Endodermal cell (in vitro differentiated cells): ENCODE data around the gene LIMS1. TPM values are rescaled to one million over a fixed set of nuclear protein-coding genes. Genes with fewer than 3 reads are reported as not detected.

Experiments used
- DNase-seq: peaks from one replicate; pipeline ENCODE4 v3.0.0-alpha.2; 2017
- H3K27ac ChIP-seq: 2 replicates; pipeline ENCODE4 v1.5.1; 2013; ENCODE audit warnings: mild to moderate bottlenecking, low read depth, low read length, moderate library complexity
- H3K27me3 ChIP-seq: 2 replicates; pipeline ENCODE4 v1.6.1; 2013; ENCODE audit warnings: mild to moderate bottlenecking, low read length, moderate library complexity; ENCODE audit not compliant: insufficient read depth, control insufficient read depth, poor library complexity, severe bottlenecking
- H3K36me3 ChIP-seq: 2 replicates; pipeline ENCODE4 v1.7.0; 2013; ENCODE audit warnings: mild to moderate bottlenecking, low read length, moderate library complexity; ENCODE audit not compliant: control insufficient read depth, insufficient read depth
- H3K4me1 ChIP-seq: one replicate; pipeline ENCODE4 v1.7.0; 2013; ENCODE audit warnings: low read length; ENCODE audit not compliant: control insufficient read depth, insufficient read depth
- H3K4me3 ChIP-seq: 2 replicates; pipeline ENCODE4 v1.5.1; 2013; ENCODE audit warnings: mild to moderate bottlenecking, low read length, moderate library complexity
- H3K9ac ChIP-seq: 2 replicates; pipeline ENCODE4 v1.6.1; 2013; ENCODE audit warnings: mild to moderate bottlenecking, low read length, moderate library complexity; ENCODE audit not compliant: poor library complexity, severe bottlenecking; ENCODE audit errors: extremely low read depth
- H3K9me3 ChIP-seq: 2 replicates; pipeline ENCODE4 v1.6.1; 2013; ENCODE audit warnings: mild to moderate bottlenecking, low read length, moderate library complexity; ENCODE audit not compliant: control insufficient read depth
- H3K27ac Mint-ChIP-seq: 2 replicates; pipeline ENCODE4 v1.8.0; 2020; ENCODE audit warnings: mixed read lengths
- H3K27me3 Mint-ChIP-seq: 2 replicates; pipeline ENCODE4 v1.8.0; 2021; ENCODE audit warnings: mild to moderate bottlenecking, mixed read lengths; ENCODE audit not compliant: insufficient read depth
- H3K36me3 Mint-ChIP-seq: 2 replicates; pipeline ENCODE4 v1.8.0; 2020; ENCODE audit warnings: low read depth, mixed read lengths
- H3K4me1 Mint-ChIP-seq: 2 replicates; pipeline ENCODE4 v1.8.0; 2020; ENCODE audit warnings: mixed read lengths
- H3K4me3 Mint-ChIP-seq: 2 replicates; pipeline ENCODE4 v1.8.0; 2020; ENCODE audit warnings: mild to moderate bottlenecking, moderate library complexity, mixed read lengths
- H3K9me3 Mint-ChIP-seq: 2 replicates; pipeline ENCODE4 v1.8.0; 2020; ENCODE audit warnings: mild to moderate bottlenecking, mixed read lengths
- WGBS, 2 experiments: methylation state at CpG; one replicate each; pipeline versions ENCODE4 v1.1.5 to v1.1.7; 2013; ENCODE audit warnings: missing lambda C conversion rate in 2 of 2, mixed read lengths in 1 of 2; ENCODE audit not compliant: insufficient coverage in 1 of 2, insufficient read length in 1 of 2; 5-methylcytosine and 5-hydroxymethylcytosine counted together
- total RNA-seq, 2 donors: library from RNA; stranded (reverse); fragmentation: NEBNext Ultra II Directional in 1 of 2; extraction: Animal tissue kit (Norgen Biotek cat#: 25700) in 1 of 2; gene quantifications; 2 replicates in 1 of 2; 3 replicates in 1 of 2; pipeline ENCODE4 v1.2.1, GENCODE V29; 2021
- TF ChIP-seq, protein P1 (sequence below): fragments of 200-600 bp; sonication (generic); conservative IDR thresholded peaks from 2 replicates; pipeline ENCODE4 v1.5.0; 2021; ENCODE audit warnings: antibody characterized with exemption, mild to moderate bottlenecking

Gene LIMS1
- total RNA-seq, 2 donors from 2014 or later: 45.9 to 46.6 TPM

DNA sequence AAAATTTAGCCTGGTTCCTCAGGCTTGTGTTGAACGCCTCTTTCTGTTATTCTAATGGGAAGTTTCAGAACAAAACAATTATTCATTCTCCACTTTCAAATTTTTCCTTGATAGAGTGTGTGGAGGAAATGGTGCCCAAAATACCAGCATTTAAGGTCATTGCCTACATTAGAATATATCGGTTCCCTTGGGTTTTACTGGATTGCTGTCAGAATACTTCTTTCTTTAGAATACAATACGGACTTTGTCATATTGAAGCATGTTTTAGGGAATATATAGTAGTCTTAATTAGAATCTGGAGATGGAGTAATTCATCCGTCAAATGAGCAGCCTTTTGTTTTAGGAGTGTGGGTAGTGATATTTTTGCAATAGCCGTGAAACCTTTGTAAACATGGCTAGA, 13.3 kb downstream of the LIMS1 start:
- Histone ChIP-seq H3K27me3 (no peaks in the 10 kb centered on the region), H3K27ac (no peak overlapping the region), H3K9ac (no peak overlapping the region), H3K4me1 (no peaks in the 10 kb centered on the region), H3K36me3 (peaks cover 14% of the 10 kb centered on the region), H3K9me3 (peaks cover 22% of the 10 kb centered on the region), H3K4me3 (no peak overlapping the region)
- Mint-ChIP-seq H3K4me3 (no peak overlapping the region), H3K27me3 (no peaks in the 10 kb centered on the region), H3K27ac (no peak overlapping the region), H3K36me3 (peaks cover 10% of the 10 kb centered on the region), H3K4me1 (no peaks in the 10 kb centered on the region), H3K9me3 (peaks cover 8% of the 10 kb centered on the region)
- 86% methylated on average over 3 to 4 of the region's 5 CpGs for WGBS, 2 experiments
- TF ChIP-seq, protein P1, sequence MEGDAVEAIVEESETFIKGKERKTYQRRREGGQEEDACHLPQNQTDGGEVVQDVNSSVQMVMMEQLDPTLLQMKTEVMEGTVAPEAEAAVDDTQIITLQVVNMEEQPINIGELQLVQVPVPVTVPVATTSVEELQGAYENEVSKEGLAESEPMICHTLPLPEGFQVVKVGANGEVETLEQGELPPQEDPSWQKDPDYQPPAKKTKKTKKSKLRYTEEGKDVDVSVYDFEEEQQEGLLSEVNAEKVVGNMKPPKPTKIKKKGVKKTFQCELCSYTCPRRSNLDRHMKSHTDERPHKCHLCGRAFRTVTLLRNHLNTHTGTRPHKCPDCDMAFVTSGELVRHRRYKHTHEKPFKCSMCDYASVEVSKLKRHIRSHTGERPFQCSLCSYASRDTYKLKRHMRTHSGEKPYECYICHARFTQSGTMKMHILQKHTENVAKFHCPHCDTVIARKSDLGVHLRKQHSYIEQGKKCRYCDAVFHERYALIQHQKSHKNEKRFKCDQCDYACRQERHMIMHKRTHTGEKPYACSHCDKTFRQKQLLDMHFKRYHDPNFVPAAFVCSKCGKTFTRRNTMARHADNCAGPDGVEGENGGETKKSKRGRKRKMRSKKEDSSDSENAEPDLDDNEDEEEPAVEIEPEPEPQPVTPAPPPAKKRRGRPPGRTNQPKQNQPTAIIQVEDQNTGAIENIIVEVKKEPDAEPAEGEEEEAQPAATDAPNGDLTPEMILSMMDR: no peak
- DNase-seq: no peak

DNA sequence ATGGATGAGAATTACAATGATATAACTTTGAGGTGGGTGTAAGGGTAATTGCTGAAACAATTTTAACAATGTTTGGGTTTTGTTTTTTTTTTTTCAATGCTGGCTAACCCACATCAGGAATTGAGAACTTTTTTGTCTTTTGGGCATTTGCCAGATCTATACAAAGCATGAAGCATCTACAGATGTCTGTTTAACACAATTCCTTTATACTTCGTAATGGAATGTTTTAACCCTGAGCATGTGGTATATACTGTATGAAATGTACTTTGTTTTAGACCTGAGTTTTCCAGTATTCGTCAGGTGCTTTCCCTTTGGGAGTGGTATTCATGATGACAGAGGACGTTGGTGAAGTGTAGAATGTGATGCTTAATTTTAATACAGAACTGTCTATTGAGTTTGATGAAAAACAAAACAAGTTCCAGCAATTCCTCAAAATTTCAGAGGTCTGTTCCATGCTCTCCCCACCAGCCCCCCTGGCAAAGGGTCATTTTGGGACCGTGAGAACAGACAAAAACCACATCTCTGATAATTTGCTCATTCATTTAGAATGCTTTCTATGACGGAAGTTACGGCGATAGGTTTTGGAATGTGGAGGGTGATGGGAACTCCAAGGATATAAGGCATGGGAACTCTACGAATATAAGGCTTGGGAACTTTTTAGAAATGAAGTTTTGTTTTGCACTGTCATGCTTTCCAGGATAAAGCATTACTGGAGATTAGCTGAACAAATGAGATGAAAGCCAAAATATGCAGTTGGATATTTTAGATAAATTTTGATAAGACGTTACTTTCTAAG, 14.1 kb downstream of the LIMS1 start:
- Histone ChIP-seq H3K27me3 (no peaks in the 10 kb centered on the region), H3K9ac (no peak overlapping the region), H3K4me1 (no peaks in the 10 kb centered on the region), H3K27ac (no peak overlapping the region), H3K36me3 (peaks cover 10% of the 10 kb centered on the region), H3K4me3 (no peak overlapping the region), H3K9me3 (peaks cover 14% of the 10 kb centered on the region)
- peaks cover under 1% of the 10 kb centered on the region for H3K4me1 Mint-ChIP-seq
- peaks cover 6% of the 10 kb centered on the region for H3K9me3 Mint-ChIP-seq
- TF ChIP-seq, protein P1: no peak
- H3K27ac Mint-ChIP-seq: peak overlapping the region; percentile 31
- H3K27me3 Mint-ChIP-seq: no peaks in the 10 kb centered on the region
- no peak overlapping the region for H3K4me3 Mint-ChIP-seq
- WGBS, 2 experiments: 92 to 94% methylated on average over 6 to 9 of the region's 9 CpGs
- H3K36me3 Mint-ChIP-seq: peaks cover 8% of the 10 kb centered on the region
- no peak for DNase-seq

DNA sequence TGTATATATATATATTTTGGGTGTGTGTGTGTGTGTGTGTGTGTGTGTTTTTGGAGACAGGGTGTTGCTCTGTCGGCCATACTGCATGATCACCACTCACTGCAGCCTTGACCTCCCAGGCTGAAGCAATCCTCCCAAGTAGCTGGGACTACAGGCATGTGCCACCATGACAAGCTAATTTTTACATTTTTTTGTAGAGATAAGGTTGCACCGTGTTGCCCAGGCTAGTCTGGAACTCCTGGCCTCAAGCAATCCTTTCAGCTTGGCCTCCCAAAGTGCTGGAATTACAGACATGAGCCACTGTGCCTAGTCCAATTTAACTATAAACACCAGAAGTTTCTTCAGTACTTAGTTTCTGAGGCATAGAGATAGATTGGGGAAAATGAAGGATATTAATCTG, 18.3 kb downstream of the LIMS1 start:
- 90% methylated on average over 1 of the region's 2 CpGs; no CpG with 5 or more reads in 1 of the 2 experiments for WGBS, 2 experiments
- H3K27me3 Mint-ChIP-seq: no peaks in the 10 kb centered on the region
- peak overlapping the region; percentile 35 for H3K27ac Mint-ChIP-seq

More for the DNA sequence above, 18.3 kb downstream of the LIMS1 start:
- Histone ChIP-seq H3K4me1 (no peaks in the 10 kb centered on the region), H3K9me3 (no peaks in the 10 kb centered on the region), H3K36me3 (no peaks in the 10 kb centered on the region), H3K27me3 (no peaks in the 10 kb centered on the region), H3K27ac (no peak overlapping the region), H3K9ac (no peak overlapping the region), H3K4me3 (no peak overlapping the region)
- TF ChIP-seq, protein P1: no peak
- H3K36me3 Mint-ChIP-seq: no peaks in the 10 kb centered on the region
- no peak for DNase-seq
- H3K4me1 Mint-ChIP-seq: peaks cover 4% of the 10 kb centered on the region
- H3K4me3 Mint-ChIP-seq: no peak overlapping the region
- no peaks in the 10 kb centered on the region for H3K9me3 Mint-ChIP-seq
